ENCODE measurements around the gene TNPO1. TPM values are rescaled to one million over a fixed set of nuclear protein-coding genes. Genes with fewer than 3 reads are reported as not detected.

Gene TNPO1
- total RNA-seq, 1 experiment from 2014 or later, result 201 TPM

DNA sequence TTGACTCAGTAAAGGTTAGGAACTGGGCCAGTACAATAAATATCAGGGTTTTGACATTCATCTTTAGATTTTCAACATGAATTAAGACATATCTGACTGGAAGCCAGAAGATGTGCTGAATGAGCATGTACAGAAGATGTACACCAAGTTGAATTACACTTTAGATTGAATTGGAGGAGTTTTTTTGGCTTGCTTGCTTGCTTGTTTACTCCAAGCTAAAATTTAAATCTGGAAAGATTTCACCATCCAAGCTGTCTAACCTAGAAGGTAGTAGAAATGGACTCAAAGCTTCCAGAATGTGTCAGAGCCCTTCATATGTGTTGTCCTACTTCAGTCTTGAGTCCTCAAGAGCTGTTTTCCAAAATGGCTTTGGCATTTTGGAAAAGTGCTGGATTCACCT lies 90.3 kb downstream of the TNPO1 start:
- BruUV-seq (replicated peaks), result no TSS peak
- H3K9me3 ChIP-seq (ENCODE audit: low read depth, low read length, poor library complexity, severe bottlenecking), result no peaks in the 10 kb centered on the region
- POLR2A ChIA-PET (ENCODE audit: low non-redundant PET), result no interaction called here

GRCh38 chr5:72908664-72909063 lies 92.2 kb downstream of the TNPO1 start:
- DNase-seq (ENCODE audit: low spot score), result no peak
- BruUV-seq (replicated peaks), result TSS peak; percentile 51
- intact Hi-C loops (cut with micrococcal nuclease; ENCODE audit: unreplicated experiment), result no loop called here
- no peaks in the 10 kb centered on the region for H3K4me1 ChIP-seq (ENCODE audit: insufficient read depth, low read length, poor library complexity, severe bottlenecking)
- no peak overlapping the region for H3K27ac ChIP-seq (ENCODE audit: low read depth, low read length, poor library complexity, severe bottlenecking)
- ChIA-PET CTCF (interaction anchor here (0.7 kb wide), 1 partner anchor 9 kb away, joined by 3 read pairs; no protein-coding TSS in a partner anchor), POLR2A (ENCODE audit: low non-redundant PET) (no interaction called here)
- H3K36me3 ChIP-seq (ENCODE audit: insufficient read depth, low read length, poor library complexity, severe bottlenecking), result peaks cover 65% of the 10 kb centered on the region
- H3K9me3 ChIP-seq (ENCODE audit: low read depth, low read length, poor library complexity, severe bottlenecking), result no peaks in the 10 kb centered on the region
- H3K27me3 ChIP-seq (replicated peaks; ENCODE audit: insufficient read depth, low read depth, low read length, poor library complexity), result no peaks in the 10 kb centered on the region
- TF ChIP-seq EZH2 (IDR thresholded peaks at IDR 0.05; ENCODE audit: borderline replicate concordance, low read depth, low read length, poor library complexity, severe bottlenecking), result no peak
- TF ChIP-seq, protein P1, sequence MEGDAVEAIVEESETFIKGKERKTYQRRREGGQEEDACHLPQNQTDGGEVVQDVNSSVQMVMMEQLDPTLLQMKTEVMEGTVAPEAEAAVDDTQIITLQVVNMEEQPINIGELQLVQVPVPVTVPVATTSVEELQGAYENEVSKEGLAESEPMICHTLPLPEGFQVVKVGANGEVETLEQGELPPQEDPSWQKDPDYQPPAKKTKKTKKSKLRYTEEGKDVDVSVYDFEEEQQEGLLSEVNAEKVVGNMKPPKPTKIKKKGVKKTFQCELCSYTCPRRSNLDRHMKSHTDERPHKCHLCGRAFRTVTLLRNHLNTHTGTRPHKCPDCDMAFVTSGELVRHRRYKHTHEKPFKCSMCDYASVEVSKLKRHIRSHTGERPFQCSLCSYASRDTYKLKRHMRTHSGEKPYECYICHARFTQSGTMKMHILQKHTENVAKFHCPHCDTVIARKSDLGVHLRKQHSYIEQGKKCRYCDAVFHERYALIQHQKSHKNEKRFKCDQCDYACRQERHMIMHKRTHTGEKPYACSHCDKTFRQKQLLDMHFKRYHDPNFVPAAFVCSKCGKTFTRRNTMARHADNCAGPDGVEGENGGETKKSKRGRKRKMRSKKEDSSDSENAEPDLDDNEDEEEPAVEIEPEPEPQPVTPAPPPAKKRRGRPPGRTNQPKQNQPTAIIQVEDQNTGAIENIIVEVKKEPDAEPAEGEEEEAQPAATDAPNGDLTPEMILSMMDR (conservative IDR thresholded peaks at IDR 0.05; ENCODE audit: low read depth, low read length), result no peak
- no peak overlapping the region for H3K4me3 ChIP-seq (ENCODE audit: low read depth, low read length, poor library complexity, severe bottlenecking)

More for the DNA sequence above, 90.3 kb downstream of the TNPO1 start:
- no peak overlapping the region for H3K27ac ChIP-seq (ENCODE audit: low read depth, low read length, poor library complexity, severe bottlenecking)
- no peak for DNase-seq (ENCODE audit: low spot score)
- intact Hi-C loops (cut with micrococcal nuclease; ENCODE audit: unreplicated experiment), result no loop called here
- H3K27me3 ChIP-seq (replicated peaks; ENCODE audit: insufficient read depth, low read depth, low read length, poor library complexity), result no peaks in the 10 kb centered on the region
- TF ChIP-seq EZH2 (IDR thresholded peaks at IDR 0.05; ENCODE audit: borderline replicate concordance, low read depth, low read length, poor library complexity, severe bottlenecking), result no peak
- TF ChIP-seq, protein P1 (conservative IDR thresholded peaks at IDR 0.05; ENCODE audit: low read depth, low read length), result no peak
- CTCF ChIA-PET, result no interaction called here
- peaks cover 77% of the 10 kb centered on the region for H3K36me3 ChIP-seq (ENCODE audit: insufficient read depth, low read length, poor library complexity, severe bottlenecking)
- H3K4me3 ChIP-seq (ENCODE audit: low read depth, low read length, poor library complexity, severe bottlenecking), result no peak overlapping the region
- H3K4me1 ChIP-seq (ENCODE audit: insufficient read depth, low read length, poor library complexity, severe bottlenecking), result no peaks in the 10 kb centered on the region

DNA sequence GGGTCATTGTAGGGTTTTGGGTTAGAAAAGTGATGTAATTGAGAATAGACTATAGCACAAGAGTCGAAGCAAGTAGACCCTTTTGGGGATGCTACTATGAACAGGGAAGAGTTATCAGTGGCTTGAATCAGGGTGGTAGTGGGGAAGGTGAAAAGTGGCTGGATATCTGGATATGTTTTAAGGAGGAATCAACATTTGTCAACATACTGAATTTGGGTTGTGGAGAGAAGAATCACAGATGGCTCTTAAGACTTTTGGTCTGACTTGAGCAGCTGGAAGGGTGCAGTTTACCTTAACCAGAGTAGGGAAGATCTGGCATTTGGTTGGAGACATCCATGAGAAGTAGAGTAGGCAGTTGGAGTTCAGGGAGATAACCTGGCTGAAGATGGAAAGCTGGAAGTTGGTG lies 100.9 kb downstream of the TNPO1 start:
- no peak for DNase-seq (ENCODE audit: low spot score)
- peaks cover 9% of the 10 kb centered on the region for H3K4me1 ChIP-seq (ENCODE audit: insufficient read depth, low read length, poor library complexity, severe bottlenecking)
- H3K27me3 ChIP-seq (replicated peaks; ENCODE audit: insufficient read depth, low read depth, low read length, poor library complexity), result no peaks in the 10 kb centered on the region
- intact Hi-C loops (cut with micrococcal nuclease; ENCODE audit: unreplicated experiment), result no loop called here
- no peak overlapping the region for H3K4me3 ChIP-seq (ENCODE audit: low read depth, low read length, poor library complexity, severe bottlenecking)
- peaks cover 1% of the 10 kb centered on the region for H3K36me3 ChIP-seq (ENCODE audit: insufficient read depth, low read length, poor library complexity, severe bottlenecking)
- ChIA-PET CTCF (no interaction called here), POLR2A (ENCODE audit: low non-redundant PET) (no interaction called here)
- BruUV-seq (replicated peaks), result no TSS peak
- H3K27ac ChIP-seq (ENCODE audit: low read depth, low read length, poor library complexity, severe bottlenecking), result no peak overlapping the region
- no peak for TF ChIP-seq EZH2 (IDR thresholded peaks at IDR 0.05; ENCODE audit: borderline replicate concordance, low read depth, low read length, poor library complexity, severe bottlenecking)
- TF ChIP-seq, protein P1 (conservative IDR thresholded peaks at IDR 0.05; ENCODE audit: low read depth, low read length), result no peak
- no peaks in the 10 kb centered on the region for H3K9me3 ChIP-seq (ENCODE audit: low read depth, low read length, poor library complexity, severe bottlenecking)
